ENCODE measurements around the gene MDFIC.

Gene MDFIC

DNA sequence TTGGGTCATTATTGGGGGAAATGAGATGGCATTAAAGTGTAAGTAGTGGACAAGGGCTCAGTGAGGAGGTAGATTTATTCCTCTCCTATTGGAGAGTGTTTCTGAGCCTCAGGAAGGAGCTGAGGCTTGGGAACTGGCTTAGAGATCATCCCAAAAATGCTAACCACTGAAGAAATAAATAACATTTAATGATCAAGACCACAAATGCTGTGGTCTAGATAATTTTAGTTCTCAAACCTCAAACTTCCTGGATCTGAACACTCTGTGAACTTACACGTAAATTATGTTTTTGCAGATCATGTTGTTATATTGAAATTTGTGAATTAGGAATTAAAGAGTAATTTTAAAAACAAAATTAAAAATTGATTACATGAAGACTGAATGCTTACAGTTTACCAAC lies 27.3 kb downstream of the MDFIC start:
- in situ Hi-C loops (cut with HindIII; ENCODE audit: low sequenced_read_pairs): no loop called here

DNA sequence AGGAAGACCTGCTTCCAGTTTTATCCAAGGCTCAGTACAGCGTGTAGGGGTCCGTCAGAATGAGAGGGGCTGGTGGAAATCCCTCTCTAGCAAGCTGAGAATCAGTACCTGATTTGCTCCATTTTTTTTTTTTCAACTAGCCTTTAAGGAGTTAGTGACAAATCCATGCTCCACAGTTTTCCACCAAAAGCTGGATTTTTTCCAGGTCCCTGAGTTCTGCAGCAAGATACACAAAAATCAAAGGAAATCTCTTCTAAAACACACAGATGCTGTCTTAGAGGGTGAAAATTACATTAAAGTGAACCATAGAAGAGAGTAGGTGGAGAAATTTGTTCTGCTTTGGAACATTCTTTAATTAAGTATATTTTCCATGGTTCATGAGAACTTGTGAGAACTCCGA lies 30.4 kb downstream of the MDFIC start:
- in situ Hi-C loops (cut with HindIII; ENCODE audit: low sequenced_read_pairs): no loop called here

DNA sequence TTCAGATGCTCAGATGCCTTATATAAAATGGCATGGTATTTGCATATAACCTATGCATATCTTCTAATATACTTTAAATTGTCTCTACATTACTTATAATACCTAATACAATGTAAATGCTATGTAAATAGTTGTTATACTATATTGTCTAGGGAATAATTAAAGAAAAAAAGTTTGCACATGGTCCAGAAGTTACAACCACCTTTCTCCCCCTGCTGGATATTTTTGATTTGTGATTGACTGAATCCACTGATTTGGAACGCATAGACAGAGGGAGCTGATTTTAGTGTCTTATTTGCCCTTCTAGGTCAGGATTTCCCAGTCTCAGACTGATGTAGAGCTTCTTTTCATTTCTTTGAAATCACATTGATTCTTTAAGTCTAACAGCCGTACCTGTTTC lies 31.8 kb downstream of the MDFIC start:
- in situ Hi-C loops (cut with HindIII; ENCODE audit: low sequenced_read_pairs): no loop called here

DNA sequence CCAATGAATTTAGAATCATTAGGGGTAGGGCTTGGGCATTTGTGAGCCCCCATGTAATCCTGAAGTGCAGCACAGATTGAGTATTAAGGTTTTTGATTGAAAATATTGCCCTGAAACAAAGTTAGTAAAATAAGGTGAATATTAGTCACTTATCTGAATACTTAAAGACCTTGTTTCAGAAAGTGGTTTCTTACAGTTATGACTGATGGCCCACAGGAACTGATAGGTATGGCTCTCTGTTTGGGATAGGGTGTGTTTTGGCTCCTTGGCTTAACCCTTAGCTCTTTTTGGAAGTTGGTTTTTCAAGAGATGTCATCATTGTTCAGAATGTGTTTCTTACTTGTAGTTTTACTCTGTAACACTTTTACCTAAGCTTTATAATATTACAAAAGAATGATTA lies 34.8 kb downstream of the MDFIC start:
- in situ Hi-C loops (cut with HindIII; ENCODE audit: low sequenced_read_pairs): no loop called here

DNA sequence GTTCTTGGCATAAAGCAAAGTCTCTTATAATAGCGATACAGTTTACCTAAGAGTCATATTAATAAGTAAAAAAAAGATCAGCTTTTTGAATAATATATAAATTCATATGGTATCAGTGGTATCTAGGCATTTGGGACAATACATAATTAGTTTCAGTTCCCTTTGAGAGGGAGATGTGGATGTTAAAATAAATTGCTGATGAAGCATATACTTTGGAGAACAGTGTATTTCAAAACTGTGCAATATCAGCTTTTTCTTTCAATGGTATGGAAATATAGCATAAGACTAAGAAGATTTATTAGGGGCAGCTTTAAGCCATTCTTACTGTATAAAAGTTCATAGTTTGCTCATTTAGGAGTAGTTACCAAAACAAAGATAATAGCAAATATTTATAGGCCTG lies 35.5 kb downstream of the MDFIC start:
- in situ Hi-C loops (cut with HindIII; ENCODE audit: low sequenced_read_pairs): no loop called here

DNA sequence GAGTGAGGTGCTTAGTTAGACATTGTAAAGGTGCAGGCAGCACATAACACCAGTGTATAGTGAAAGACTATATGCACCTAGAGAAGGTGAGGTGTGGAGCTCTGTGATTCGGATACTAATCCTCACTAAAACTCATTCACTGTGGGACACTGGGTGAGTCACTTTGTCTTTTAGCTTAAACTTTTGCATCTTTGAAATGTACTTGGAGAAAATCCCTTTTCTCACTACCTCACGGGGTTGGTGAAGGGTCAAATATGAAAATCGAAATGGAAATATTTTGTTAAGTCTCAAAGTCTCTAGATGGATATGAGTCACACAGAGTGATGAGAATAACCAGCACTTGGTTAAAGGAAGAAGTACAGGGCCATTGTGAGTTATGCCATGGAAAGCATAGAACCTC lies 38.0 kb downstream of the MDFIC start:
- in situ Hi-C loops (cut with HindIII; ENCODE audit: low sequenced_read_pairs): no loop called here

DNA sequence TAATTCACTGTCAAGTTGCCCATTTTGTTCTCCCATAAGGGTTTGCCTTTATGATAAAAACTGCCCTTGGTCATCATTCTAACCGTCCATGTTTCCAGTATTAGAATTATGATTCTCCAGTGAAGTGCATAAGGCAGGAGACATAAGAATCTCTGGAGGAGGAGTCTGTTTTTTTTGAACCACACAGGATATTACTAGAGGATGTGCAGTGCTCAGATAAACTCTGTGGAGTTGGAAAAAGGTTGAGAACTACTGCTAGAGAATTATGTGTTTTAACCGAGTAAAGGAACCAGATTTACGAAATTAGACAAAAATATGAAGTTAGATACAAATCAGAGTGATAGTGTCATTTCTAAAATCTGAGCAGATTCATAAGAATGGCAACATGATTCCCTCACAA lies 40.5 kb downstream of the MDFIC start:
- in situ Hi-C loops (cut with HindIII; ENCODE audit: low sequenced_read_pairs): no loop called here

DNA sequence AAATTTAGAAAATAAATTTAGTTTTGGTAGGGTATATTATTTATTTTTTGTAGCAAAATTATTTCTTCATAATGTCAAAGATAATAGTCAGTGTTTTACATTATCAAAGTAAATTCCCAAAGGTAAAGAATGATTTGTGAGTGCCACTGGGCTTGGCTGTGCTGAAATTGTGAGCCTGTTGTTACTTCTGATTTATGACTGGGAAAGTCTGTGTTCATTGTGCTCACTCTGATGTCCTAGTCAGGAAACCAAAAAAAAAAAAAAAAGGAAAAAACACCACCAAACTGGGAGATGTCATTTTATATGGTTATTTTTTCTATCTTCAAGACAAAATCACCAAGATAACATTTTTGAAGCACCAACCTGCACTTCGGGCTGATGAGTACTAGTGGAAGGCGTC lies 44.3 kb downstream of the MDFIC start:
- in situ Hi-C loops (cut with HindIII; ENCODE audit: low sequenced_read_pairs): no loop called here

DNA sequence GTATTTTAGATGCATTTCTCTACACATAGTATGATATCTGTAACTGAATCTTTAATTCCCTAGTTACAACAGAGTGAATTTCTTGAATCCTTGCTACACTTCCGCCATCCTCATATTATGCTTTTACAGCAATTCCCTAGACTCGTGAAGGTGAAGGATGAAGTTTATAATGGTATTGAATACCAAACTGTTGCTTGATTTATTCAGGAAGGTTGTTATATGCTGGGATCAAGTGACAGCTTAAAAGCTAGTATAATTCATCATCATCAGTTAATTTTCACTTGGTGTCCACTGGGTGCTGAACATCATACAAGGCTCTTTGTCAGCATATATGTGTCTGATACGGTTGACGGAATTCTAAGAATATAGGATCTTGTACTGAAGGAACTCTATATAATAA lies 47.2 kb downstream of the MDFIC start:
- in situ Hi-C loops (cut with HindIII; ENCODE audit: low sequenced_read_pairs): no loop called here

DNA sequence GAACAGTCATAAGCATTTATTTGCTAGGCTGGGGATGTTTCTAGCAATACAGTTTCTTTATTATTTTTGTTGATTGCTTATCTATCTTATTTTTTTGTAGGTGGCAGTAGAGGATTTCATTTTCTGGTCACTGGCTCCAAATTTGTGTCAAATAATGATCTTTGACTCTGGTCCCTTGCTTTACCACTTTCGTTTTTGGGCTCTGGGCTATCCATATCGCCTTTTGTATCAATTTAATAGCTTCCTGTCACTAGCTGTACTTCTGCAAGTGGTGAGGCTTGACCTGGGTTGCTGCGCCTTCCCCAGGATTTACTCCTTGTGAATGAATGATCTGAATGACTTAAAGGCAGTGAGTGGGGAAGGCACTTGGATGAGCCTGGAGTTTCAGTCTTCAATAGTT lies 48.4 kb downstream of the MDFIC start:
- in situ Hi-C loops (cut with HindIII; ENCODE audit: low sequenced_read_pairs): no loop called here

DNA sequence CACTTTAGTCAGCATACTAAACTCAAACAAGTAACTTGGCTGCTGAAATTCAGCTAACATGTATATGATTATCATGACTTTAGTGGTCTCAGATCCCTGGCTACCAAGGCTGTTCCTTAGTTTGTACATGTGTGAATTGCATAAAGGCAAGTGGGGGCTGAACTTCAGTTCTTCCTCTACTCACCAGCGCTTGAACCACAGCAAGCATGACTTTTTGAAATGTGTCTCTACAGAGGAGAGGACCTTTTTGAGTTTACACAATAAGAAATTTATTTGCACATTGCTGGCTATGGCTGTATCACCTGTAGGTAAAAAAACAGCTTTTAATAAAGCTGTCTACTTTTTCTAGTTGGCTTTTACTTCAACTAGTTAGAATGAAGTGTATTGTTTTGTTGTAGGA lies 48.8 kb downstream of the MDFIC start:
- in situ Hi-C loops (cut with HindIII; ENCODE audit: low sequenced_read_pairs): no loop called here

DNA sequence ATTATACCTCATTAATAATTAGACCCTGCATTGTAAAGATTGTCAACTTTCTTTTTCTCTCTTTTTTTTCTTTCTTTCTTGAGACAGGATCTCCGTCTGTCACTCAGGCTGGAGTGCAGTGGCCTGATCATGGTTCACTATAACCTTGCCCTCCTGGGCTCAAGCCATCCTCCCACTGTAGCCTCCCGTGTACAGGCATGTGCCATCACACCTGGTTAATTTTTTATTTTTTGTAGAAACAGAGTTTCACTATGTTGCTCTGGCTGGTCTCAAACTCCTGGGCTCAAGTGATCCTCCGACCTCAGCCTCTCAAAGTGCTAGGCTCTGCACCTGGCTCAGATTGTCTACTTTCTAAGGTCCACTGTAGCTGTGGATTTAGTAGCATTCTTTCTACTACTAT lies 50.7 kb downstream of the MDFIC start:
- in situ Hi-C loops (cut with HindIII; ENCODE audit: low sequenced_read_pairs): no loop called here

DNA sequence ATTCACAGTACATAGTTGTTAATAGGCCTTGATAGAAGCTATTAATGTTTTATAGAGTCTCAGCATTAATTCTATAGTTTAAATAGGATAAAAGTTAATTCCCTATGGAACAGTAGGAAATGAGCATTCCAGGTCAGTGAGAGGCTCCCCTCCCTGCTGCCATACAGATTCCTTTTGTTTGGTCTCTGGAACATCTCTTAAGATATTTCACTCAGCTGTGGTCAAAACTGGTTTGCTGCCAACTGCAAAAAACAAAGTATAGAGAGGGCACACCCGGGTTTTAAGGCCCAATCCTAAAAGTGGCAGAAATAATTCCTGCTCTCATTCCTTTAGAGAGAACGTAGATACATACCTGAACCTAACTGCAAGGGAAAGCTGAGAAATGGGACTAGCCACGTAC lies 51.3 kb downstream of the MDFIC start:
- in situ Hi-C loops (cut with HindIII; ENCODE audit: low sequenced_read_pairs): no loop called here

DNA sequence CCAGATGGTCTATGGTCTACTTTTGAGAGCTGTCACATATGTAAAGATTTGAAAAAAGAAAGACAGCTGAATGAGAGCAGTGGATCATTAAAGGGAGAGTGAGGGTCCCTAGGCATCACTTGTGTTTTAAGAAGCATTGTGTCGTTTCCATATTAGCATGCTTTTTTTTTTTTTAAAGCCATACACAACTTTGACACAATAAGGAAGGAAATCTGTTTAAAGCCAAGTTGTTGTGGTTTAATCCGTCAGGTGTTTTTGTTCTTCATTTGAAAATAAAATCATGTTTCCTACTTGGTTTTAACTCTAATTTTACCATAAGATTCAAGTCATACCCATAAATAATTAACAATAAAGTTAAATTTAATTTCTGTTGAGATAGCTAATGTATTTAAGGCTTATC lies 53.5 kb downstream of the MDFIC start:
- in situ Hi-C loops (cut with HindIII; ENCODE audit: low sequenced_read_pairs): no loop called here

DNA sequence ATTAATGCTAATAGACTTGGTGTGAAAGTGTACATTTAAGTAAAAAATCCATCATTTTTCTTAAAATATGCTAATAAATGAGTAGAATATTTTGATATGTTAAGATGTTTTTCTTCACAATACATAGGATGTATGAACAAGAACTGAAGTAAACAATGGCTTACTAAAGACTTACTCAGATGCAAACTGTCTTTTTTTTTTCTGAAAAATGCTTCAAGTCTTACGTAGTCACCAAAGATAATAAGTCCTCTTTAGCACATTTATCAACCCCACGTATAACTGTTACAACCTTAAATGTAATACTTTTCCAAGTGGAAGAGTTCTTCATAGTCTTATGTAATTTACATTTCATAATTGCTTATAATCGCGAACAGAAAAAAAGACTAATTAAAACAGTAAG lies 54.8 kb downstream of the MDFIC start:
- in situ Hi-C loops (cut with HindIII; ENCODE audit: low sequenced_read_pairs): no loop called here

DNA sequence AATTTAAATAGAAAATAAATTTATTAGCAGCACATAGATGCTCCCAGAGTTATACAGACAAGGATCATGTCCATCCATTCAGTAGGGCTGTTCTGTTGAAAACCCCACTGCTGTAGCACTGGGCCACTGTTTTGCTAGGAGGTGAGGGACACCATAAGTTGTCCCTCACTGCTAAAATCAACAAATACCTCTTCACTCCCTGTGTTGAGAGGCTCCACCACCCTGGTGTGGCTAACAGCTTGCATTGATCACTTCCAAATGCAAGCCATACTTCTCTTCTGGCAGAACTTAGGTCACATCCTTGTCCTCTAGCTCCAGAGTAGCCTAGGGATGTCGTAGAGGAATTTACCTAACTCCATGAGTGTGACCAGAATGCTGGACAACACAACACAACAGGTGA lies 55.4 kb downstream of the MDFIC start:
- in situ Hi-C loops (cut with HindIII; ENCODE audit: low sequenced_read_pairs): no loop called here

DNA sequence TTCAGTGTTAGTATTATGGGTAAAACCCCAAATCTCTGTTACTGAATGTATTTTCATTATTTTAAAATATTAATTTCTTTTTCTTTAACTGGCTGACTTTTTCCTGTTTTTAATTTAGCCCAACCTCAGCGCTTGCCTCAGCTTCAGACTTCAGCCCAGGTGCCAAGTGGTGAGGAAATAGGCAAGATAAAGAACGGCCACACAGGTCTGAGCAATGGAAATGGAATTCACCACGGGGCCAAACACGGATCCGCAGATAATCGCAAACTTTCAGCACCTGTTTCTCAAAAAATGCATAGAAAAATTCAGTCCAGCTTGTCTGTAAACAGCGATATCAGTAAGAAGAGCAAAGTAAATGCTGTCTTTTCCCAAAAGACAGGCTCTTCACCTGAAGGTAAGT lies 57.5 kb downstream of the MDFIC start:
- in situ Hi-C loops (cut with HindIII; ENCODE audit: low sequenced_read_pairs): no loop called here

DNA sequence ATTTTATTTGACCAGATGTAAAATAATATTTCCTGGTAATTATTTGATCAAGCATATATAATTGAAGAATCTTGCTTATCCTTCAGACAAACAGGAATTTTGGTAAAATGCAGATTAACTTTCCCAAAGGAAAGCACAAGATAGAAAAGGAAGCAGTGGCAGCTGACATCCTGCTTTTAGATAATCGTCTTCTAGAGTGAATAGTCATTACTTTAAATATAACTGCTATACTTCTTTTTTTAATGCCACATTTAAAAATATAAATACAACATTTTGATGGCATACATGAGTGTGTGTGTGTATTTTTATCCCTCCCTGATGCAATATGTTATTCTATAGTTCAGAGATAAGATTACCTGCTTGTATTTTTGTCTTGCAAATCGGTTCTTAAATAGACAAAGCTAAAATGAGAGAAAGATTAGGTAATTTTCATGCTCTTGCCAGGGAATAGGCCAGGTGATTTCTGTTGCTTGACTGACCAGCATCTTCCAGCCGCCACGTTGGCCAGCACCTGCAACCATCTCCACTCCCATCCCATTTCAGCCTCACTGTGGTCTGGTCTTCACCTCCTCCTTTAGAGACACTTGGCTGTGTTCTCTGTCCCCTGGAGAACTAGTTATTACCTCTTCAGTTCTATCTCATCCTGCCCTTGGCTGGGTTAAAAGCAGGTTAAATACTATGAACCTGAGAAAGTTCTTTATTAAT lies 58.1 kb downstream of the MDFIC start:
- in situ Hi-C loops (cut with HindIII; ENCODE audit: low sequenced_read_pairs): no loop called here

DNA sequence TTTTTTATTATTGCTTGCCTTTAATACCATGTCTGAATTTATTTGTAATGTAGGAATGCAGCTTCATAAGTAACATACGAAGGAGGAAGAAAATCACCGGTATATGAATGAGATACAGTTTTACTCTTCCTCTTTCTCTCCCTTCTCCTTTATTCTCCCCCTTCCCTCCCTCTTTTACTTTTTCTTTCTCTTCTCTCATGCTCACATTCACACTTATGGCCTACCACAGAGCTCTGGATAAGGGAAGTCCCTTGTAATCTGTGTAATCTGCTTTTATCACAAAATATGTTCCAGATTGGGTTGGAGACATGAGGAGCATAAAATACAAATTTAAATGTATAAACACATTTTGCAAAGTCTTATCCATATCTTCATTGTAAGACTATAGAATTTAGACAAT lies 59.4 kb downstream of the MDFIC start:
- in situ Hi-C loops (cut with HindIII; ENCODE audit: low sequenced_read_pairs): no loop called here

DNA sequence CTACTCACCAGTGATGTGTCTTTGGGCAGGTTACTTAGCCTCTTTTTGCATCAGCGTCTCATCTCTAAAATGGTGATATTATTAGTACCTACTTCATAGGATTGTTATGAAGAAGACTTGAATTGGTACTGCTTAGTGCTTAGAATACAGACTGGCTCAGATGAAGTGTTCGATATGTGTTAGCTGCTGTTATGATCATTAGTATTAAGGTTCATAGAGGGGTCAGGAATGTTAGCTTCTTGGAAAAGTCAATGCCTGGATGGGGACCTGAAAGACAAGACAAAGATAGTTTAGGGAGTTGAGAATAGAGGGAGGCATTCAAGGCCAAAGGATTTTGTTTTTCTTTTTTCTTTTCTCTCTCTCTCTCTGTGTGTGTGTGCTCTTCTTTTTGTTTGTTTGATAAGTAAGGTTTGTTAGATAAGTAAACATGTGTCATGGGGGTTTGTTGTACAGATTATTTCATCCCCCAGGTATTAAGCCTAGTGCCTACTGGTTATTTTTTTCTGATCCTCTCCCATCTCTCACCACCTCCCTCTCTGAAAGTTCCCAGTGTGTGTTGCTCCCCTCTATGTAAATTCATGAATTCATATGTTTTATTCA lies 63.3 kb downstream of the MDFIC start:
- in situ Hi-C loops (cut with HindIII; ENCODE audit: low sequenced_read_pairs): no loop called here

DNA sequence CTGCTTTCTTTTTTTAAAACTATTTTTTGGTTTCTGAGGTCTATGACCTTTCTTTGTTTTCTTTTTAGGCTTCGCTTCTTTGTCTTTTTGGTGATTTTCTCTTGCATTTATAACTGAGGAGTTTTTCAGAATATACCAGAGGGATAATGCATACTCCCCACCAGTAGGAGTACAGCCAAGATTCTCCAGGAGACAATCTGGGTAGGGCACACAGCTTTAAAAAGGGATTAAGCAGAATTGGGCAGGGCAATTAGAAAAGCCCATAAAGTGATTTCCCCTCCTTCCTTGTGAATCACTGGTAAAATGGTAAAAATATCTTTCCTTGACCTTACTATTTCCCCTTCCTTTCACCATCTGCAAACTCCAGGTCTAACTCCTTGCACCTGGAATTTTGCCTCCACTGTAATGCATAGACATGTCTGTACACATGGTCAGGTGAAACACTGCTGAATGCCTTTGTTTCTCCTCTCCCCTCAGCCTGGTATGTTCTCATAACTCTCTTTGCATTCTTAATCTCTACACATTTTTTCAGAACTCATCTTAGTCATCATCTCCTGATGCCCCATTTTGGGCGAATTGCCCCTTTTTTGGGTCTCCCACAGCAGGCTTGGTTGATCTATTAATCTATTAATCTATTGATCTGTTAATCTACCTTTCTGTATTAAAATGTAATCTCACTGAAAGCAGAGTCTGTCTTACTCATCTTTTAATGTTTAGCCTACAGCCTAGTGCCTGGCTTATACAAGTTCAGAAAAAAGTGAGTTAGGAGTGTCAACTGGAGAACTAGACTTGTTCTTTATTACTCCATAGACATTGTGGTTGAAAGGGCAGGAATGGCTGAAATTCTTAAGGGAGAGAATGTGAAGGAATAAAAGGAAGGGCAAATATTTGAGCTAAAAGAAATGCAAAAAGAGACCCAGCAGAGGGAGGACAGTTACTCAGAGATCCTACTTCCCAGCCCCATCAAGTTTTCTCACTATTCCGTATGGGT lies 64.6 kb downstream of the MDFIC start:
- in situ Hi-C loops (cut with HindIII; ENCODE audit: low sequenced_read_pairs): no loop called here

DNA sequence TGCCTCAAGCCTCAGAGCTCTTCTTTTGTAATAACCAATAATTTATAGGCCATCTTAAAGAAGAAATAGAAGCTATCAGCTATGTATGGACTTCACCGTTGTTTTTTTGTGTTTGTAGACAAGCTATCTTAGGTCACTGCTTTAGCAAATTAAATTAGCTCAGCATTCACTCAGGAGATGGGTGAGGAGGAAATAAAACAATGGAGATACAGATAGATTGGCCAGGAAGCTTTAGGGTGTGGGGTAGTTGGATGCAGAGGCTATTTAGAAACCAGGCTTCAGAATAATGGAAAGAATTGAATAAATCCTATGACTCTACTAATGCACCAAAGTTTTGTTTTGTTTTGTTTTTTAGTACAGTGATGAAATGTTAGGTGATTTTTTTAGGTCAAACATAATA lies 66.1 kb downstream of the MDFIC start:
- in situ Hi-C loops (cut with HindIII; ENCODE audit: low sequenced_read_pairs): no loop called here

Data from DLD1 (cell line).